ENCODE measurements around the gene CPT1B.
A peak's percentile ranks its signal among the peaks of the same experiment; 100 is the strongest.

Gene CPT1B

DNA sequence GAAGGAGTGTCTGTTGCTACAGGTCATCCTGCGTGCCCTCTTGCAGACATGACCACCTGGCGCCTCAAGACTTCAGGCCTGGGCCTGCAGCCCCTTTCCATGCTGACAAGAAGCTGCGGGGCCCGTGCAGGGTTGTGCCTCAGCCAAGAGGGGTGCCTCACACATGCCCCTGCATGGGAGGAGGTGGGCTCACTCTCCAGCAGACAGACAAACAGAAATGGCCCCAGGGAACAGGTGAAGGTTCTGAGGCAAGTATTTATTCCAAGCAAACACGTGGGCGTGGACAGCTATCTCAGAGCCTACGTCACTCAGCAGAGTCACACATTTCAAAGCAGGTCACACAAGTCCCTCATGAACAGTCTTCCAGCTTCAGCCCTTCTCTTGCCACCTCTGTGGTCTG is 9.6 kb downstream of the CPT1B start:
- no peak for DNase-seq

DNA sequence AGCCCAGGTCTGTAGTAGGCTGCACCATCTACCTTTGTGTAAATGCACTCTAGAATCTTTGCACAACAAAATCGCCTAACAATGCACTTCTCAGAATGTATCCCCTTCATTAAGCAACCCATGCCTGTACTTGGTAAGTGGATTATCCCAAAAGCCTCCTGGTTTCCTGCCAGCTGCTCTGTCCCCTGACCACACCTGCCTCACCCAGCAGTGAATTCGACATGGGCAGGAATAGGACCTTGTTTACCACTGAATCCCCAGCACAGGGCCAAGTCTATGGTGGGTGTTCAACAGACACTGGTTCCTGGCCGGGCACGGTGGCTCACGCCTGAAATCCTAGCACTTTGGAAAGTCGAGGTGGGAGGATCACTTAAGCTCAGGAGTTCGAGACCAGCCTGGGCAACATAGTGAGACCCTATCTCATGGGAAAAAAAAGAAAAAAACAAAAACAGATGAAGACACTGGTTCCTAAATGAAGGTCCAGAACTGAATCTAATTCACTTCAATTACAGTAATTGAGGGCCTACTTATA is 10.4 kb downstream of the CPT1B start:
- DNase-seq = no peak

GRCh38 chr22:50564289-50564688 is 13.9 kb downstream of the CPT1B start:
- DNase-seq = no peak

- DNase-seq = no peak
Measured at GRCh38 chr22:50563413-50564160, 14.6 kb downstream of the CPT1B start.

DNA sequence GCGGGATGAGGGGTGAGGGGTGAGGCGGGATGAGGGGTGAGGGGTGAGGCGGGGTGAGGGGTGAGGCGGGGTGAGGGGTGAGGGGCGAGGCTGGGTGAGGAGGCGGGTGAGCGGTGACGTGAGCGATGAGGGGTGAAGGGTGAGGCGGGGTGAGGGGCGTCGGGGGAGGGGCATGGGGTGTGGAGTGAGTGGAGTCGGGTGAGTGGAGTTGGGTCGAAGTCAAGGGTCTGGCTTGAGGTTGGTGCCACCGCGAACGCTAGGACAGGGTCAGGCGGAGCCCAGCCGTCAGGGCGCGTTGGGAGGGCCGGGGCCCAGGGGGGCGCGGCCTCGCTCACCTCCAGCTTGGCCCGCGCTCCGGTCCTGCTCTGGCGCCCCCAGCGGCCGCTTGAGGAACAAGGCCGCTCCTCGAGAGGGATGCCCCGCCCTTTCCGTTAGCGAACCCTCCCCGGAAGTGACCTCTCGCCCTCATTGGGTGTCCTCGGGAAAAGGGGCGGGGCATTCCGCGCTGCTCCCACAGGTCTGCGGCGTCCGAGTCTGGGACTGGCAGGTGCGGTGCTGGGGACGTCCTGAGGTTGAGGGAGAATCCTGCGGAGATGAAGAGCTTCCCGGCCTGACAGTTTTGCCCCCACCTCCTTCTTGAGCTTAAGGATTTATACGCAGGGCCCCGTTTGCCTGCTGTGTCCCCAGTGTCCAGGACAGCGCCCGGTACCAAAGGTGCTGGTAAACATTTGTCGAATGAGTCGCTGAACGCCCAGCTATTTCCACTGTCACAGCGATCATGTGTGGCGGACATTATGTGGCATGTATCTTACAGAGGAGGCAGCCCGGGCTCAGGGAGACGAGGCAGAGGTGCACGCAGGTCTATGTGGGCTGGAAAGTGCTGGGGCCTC is 15.5 kb downstream of the CPT1B start, which contains the start of gene SYCE3:
SYCE3 (minus strand) TSS at position 397 of the 890 bp plus-strand sequence. CDS start 6,514 bp downstream, outside the sequence.
- DNase-seq = peak; percentile 91

GRCh38 chr22:50561401-50562358 is 16.5 kb downstream of the CPT1B start:
- no peak for DNase-seq

- no peak for DNase-seq
Measured at GRCh38 chr22:50560034-50560433, 18.2 kb downstream of the CPT1B start.

DNA sequence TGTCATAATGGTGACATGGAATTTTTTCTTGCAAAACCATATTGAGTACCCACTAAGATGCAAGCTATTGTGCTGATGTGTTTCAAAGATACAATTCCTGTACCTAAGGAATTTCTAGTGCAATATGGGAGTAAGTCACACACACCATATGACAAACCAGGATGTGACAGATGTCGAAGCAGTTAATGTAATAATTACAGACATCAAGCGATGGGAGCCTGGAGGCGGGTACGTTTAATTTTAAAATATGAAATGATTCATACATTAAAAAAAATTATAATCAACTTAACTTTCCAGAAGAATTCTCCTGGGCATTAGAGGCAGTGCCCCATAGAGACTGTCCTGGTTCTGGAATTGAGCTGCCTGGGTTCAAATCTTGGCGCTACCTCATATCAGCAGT is 21.5 kb downstream of the CPT1B start:
- no peak for DNase-seq

GRCh38 chr22:50553310-50553709 is 24.9 kb downstream of the CPT1B start:
- no peak for DNase-seq

- DNase-seq = no peak
Measured at GRCh38 chr22:50551160-50551752, 27.0 kb downstream of the CPT1B start.

DNA sequence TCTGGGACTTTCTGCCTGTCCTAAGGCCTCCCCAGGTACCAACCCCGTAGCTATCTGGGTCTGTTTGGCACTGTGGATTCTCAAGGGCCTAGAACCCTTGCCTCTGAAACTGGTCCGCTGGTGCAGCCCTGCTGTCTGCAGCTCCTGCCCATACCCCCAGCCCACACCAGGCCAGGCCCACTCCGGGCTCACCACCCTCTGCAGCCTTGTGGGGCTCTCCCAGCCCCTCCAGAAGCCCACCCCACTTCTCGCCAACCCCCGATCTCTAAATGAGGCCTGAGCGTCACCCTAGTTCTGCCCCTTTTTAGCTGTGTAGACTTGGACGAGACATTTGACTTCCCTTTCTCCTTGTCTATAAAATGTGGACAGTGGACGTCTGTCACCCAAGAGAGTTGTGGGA is 27.8 kb downstream of the CPT1B start:
- no peak for DNase-seq

DNA sequence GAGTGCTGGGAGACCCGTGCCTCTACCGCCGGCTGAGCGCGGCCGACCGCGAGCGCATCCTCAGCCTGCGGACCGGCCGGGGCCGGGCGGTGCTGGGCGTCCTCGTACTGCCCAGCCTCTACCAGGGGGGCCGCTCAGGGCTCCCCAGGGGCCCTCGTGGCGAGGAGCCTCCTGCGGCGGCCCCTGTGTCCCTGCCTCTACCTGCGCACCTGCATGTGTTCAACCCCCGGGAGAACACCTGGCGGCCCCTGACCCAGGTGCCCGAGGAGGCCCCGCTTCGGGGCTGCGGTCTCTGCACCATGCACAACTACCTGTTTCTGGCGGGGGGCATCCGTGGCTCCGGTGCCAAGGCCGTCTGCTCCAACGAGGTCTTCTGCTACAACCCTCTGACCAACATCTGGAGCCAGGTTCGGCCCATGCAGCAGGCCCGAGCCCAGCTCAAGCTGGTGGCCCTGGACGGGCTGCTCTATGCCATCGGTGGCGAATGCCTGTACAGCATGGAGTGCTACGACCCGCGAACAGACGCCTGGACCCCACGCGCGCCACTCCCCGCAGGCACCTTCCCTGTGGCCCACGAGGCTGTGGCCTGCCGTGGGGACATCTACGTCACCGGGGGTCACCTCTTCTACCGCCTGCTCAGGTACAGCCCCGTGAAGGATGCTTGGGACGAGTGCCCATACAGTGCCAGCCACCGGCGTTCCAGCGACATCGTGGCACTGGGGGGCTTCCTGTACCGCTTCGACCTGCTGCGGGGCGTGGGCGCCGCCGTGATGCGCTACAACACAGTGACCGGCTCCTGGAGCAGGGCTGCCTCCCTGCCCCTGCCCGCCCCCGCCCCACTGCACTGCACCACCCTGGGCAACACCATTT is 29.1 kb downstream of the CPT1B start:
- DNase-seq = no peak

- no peak for DNase-seq
Measured at GRCh38 chr22:50548040-50548920, 29.9 kb downstream of the CPT1B start.

DNA sequence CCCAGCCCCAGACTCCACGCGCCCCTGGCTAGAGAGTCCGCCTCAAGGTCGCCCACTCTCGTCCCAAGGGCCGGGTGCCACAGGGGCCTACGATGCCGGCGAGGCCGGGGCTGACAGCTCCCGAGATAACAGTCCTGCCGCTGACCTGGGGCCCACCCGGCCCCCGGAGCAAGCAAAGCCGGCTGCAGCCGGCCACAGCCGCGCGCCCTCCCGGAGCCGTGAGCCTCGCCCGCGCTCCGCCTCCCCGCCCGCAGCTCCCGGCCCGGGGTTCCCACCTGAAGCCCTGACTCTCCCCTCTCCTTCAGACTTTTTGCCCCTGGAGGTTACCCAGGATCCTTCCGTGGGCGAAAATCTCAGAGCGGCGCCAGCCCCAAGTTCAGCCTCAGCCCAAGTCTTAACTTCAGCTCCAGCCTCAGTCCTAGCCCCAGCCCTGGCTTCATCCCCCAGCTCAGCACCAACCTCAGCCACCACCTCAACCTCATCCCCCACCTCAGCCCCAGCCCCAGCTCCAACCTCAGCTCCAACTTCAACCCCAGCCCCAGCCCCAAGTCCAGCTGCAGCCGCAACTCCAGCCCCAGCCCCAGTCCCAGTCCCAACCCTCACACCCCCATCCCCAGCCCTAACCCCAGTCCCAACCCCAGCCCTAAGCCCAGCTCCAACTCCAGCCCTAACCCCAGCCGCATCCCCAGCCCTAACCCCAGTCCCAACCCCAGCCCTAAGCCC is 30.8 kb downstream of the CPT1B start:
- no peak for DNase-seq

DNA sequence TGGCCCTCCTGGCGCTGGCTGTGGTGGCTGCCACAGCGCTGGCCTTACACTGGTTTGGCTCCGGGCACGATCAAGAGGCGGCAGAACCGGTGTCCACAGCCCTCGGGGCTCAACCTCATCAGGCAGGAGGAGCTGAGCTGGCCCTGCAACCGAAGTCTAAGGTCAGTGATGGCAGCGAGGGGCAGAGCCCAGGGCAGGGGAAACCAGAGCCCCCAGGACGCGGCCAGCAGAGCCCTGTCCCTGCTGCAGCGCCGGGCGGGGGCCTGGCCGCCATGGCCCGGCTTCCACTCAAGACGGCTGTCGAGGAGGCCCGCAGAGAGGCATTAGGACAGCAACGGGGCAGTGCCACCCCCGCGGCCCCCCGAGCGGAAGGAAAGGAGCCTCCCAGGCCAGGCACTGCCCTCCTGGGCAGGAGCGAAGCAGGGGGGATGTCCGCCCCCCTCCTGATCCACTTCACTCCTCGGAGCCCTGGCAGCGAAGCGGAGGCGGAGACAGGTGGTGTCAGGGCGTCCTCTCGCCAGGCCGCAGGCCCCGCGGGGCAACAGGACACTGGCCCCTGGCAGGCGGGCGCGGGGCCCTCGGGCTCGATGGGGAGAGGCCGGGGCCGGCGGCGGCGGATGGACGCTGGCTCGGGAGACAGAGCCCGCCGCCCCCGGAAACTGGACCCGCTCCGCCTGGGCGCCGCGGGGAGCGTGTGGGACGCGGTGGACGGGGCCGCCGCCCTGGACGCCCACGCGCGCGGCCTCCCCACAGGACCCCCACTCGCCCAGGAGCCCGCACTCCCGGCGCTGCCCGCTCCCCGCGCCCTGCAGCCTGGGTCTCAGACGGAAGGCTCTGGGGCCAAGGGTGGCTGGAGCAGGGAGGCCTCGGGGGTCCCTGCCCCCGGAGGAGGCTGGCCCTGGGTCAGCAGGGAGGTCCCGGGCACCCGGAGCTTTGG is 31.6 kb downstream of the CPT1B start:
- DNase-seq = no peak

DNA sequence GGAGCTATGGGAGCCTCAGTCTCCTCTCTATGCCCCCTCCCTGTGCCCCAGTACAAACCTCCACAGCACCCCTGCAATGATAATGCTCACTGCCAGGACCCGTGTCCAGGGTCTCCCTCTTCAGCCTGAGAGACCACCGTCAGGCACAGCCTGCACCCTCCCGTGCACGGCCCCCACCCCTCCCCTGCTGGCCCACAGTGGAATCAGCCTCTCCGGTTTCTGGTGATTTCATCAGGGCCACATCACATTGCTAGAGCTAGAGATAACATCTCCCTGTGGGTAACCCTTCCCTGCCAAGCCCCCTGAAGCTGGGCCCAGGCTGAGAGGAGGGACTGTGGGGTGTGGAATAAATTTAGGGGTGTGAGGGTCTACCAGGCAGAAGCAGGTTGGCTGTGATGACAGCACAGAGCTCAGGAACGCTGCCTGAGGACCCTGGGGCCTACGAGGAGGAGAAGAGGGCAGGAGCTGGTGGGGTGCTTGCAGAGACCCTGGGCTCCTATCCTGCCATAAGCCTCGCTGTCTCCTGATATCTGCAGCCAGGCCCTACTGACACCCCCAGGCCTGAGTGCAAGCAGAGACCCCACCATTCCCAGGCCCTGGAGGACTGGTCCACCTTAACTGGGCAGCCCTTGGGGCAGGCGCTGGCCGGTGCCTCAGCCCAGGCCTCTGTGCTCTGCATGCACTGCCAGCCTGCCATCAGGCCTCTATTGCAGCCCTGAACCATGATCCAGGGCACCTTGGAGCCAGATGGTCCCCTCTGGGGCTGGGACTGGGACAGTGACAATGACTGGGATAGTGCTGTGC is 32.5 kb downstream of the CPT1B start, which contains the start of gene KLHDC7B:
KLHDC7B (plus strand) TSS at position 378 of the 804 bp plus-strand sequence; CDS start at position 723, 345 bp downstream.
- DNase-seq = no peak

- no peak for DNase-seq
Measured at GRCh38 chr22:50544746-50545253, 33.4 kb downstream of the CPT1B start.
